RWPE2 (cell line): ENCODE results near the gene OSBPL6.

Experiments
- ATAC-seq: fragments of 200-7000 bp; cut with Tn5 transposase; 3 replicates; pipeline ENCODE4 v1.9.1; 2021; ENCODE audit warnings: low read depth
- DNase-seq: peaks from one replicate; pipeline ENCODE4 v3.0.0-alpha.2; 2020; ENCODE audit warnings: low spot score
- H3K27ac ChIP-seq: fragments of 450-650 bp; 2 replicates; pipeline ENCODE4 v1.5.1; 2017; ENCODE audit warnings: mild to moderate bottlenecking; ENCODE audit not compliant: poor library complexity, severe bottlenecking
- H3K27me3 ChIP-seq: fragments of 250-450 bp; sonication (Bioruptor Pico); 2 replicates; pipeline ENCODE4 v1.5.1; 2021; ENCODE audit warnings: mild to moderate bottlenecking, moderate library complexity; ENCODE audit not compliant: insufficient read depth, poor library complexity, severe bottlenecking
- H3K36me3 ChIP-seq: fragments of 250-450 bp; sonication (Bioruptor Pico); 2 replicates; pipeline ENCODE4 v1.5.1; 2020; ENCODE audit warnings: low read depth, mild to moderate bottlenecking, moderate library complexity
- H3K4me1 ChIP-seq: fragments of 250-450 bp; sonication (Bioruptor Pico); 2 replicates; pipeline ENCODE4 v1.5.1; 2021; ENCODE audit warnings: mild to moderate bottlenecking, moderate library complexity; ENCODE audit not compliant: insufficient read depth, poor library complexity, severe bottlenecking
- H3K4me3 ChIP-seq: fragments of 250-450 bp; sonication (Bioruptor Pico); 2 replicates; pipeline ENCODE4 v1.5.1; 2021; ENCODE audit warnings: mild to moderate bottlenecking, moderate library complexity; ENCODE audit not compliant: severe bottlenecking
- H3K9me3 ChIP-seq: fragments of 250-450 bp; sonication (Bioruptor Pico); 2 replicates; pipeline ENCODE4 v1.5.1; 2021; ENCODE audit warnings: mild to moderate bottlenecking, moderate library complexity; ENCODE audit not compliant: severe bottlenecking
- TF ChIP-seq, protein P1 (sequence below): fragments of 450-650 bp; IDR thresholded peaks from one replicate; pipeline ENCODE4 v1.5.1; 2017; ENCODE audit warnings: mild to moderate bottlenecking, moderate library complexity; ENCODE audit not compliant: poor library complexity, severe bottlenecking

OSBPL6 gene

DNA sequence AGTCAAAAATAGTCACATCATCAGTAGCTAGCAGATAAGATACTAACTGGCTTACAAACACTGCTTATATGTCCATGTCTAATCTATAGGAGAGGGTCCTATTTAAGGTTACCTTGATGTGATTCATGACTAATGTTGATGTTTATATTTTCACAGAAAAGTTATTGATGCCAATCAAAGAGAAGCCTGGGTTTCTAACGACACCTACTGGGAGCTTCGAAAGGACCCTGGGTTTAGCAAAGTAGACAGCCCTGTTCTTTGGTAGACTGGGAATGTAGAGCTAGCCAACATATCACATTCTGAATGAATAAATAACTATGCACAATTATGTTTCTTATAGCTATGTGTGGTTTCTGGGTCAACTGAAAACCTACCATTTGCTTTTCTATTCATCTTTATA, 201.0 kb downstream of the OSBPL6 start:
- peaks cover 5% of the 10 kb centered on the region for H3K4me1 ChIP-seq
- no peak overlapping the region for H3K27ac ChIP-seq
- ATAC-seq (no peak), DNase-seq (no peak)
- no peaks in the 10 kb centered on the region for H3K9me3 ChIP-seq
- no peak overlapping the region for H3K4me3 ChIP-seq
- peaks cover 7% of the 10 kb centered on the region for H3K36me3 ChIP-seq
- no peaks in the 10 kb centered on the region for H3K27me3 ChIP-seq
- TF ChIP-seq, protein P1, sequence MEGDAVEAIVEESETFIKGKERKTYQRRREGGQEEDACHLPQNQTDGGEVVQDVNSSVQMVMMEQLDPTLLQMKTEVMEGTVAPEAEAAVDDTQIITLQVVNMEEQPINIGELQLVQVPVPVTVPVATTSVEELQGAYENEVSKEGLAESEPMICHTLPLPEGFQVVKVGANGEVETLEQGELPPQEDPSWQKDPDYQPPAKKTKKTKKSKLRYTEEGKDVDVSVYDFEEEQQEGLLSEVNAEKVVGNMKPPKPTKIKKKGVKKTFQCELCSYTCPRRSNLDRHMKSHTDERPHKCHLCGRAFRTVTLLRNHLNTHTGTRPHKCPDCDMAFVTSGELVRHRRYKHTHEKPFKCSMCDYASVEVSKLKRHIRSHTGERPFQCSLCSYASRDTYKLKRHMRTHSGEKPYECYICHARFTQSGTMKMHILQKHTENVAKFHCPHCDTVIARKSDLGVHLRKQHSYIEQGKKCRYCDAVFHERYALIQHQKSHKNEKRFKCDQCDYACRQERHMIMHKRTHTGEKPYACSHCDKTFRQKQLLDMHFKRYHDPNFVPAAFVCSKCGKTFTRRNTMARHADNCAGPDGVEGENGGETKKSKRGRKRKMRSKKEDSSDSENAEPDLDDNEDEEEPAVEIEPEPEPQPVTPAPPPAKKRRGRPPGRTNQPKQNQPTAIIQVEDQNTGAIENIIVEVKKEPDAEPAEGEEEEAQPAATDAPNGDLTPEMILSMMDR = no peak

DNA sequence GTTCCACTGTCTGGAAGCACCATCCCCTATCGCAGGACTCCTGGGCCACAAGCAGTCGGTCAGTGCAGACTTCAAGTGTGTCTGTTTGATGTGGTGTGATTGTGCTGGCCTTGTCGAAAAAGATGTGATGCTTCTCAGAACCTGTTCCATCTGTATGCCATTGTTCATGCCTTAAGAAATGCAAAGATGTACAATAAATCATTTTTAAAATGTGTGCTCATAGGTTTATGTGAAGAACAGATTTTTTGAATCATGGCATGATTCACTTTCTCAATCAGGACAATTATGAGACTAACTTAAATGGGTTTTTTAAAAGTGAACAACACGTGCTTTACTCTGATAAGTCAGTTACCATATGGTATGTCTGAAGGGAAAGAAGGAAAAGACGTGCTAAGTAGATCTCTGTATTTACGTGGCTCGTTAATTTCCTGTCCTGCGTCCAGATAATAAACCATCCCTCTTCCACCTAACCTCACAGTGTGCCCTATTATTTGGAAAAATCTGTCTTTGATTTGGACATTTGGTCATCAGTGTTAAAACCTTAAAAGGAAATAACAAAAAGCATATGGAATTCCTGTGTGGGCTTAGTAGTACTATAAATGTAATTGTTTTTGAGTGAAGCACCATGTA, 201.7 kb downstream of the OSBPL6 start:
- H3K36me3 ChIP-seq = peaks cover 7% of the 10 kb centered on the region; the same call in 1 of the 2 replicates
- H3K27ac ChIP-seq = no peak overlapping the region
- no peak for ATAC-seq
- peaks cover 5% of the 10 kb centered on the region for H3K4me1 ChIP-seq
- no peak for DNase-seq
- H3K9me3 ChIP-seq = no peaks in the 10 kb centered on the region
- no peak overlapping the region for H3K4me3 ChIP-seq
- TF ChIP-seq, protein P1 = no peak
- no peaks in the 10 kb centered on the region for H3K27me3 ChIP-seq

DNA sequence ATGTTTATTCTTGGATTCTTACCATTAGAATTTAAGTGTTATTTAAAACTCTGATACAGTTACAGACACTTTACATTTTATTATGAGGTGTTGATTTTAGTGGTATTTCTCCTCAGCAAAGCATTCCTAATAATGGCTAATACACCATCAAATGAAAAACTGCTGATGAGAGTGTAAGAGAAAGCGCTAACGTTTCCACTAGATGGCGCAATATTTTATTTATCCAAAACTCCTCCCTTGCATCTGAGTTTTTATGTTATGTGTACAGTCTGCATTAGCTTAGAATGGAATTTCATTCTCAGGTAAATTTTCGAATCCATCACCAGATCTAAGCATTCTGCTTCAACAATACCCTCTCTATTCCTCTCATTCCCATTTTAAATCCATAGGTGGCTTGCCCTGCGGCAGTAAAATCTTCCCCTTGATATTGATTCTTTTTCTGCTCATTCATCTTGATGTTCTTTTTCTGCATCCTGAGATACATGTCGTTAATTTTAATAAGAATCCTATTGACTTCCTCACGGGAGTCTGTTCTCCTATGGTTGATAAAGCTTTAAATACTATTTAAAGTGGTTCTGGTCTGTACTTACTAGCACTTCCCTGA, 202.8 kb downstream of the OSBPL6 start:
- no peak overlapping the region for H3K4me3 ChIP-seq
- no peaks in the 10 kb centered on the region for H3K9me3 ChIP-seq
- TF ChIP-seq, protein P1 = peak; percentile 84
- ATAC-seq (peak; percentile 79), DNase-seq (no peak)
- no peaks in the 10 kb centered on the region for H3K27me3 ChIP-seq
- H3K27ac ChIP-seq = no peak overlapping the region
- peaks cover 2% of the 10 kb centered on the region; the same call in 1 of the 2 replicates for H3K36me3 ChIP-seq
- H3K4me1 ChIP-seq = peaks cover under 1% of the 10 kb centered on the region

DNA sequence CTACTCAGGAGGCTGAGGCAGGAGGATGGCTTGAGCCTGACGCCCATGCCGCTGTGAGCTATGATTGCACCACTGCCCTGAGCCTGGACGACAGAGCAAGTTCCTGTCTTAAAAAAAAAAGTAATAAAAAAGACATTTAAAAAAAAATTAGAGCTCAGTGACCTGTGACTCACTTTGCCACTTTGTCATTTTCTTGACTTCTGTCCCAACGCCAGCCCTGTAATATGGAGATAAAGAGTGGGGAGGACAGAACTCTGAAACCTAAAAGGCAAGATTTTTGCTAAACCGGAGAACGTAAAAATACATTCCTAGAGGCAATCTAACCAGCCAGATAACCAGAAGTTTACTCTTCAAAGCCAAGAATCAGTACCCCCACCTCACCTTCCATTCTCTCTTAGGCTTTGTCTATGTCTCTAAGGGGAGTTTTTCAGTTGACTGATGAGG, 207.7 kb downstream of the OSBPL6 start:
- DNase-seq (no peak), ATAC-seq (no peak)
- no peak overlapping the region for H3K4me3 ChIP-seq
- TF ChIP-seq, protein P1 = no peak
- no peaks in the 10 kb centered on the region for H3K9me3 ChIP-seq
- H3K36me3 ChIP-seq = no peaks in the 10 kb centered on the region
- no peaks in the 10 kb centered on the region for H3K4me1 ChIP-seq
- no peak overlapping the region for H3K27ac ChIP-seq
- H3K27me3 ChIP-seq = no peaks in the 10 kb centered on the region
